Activated CD4-positive, CD25-positive, alpha-beta regulatory T cell treated with anti-CD3 and anti-CD28 coated beads, Interleukin-2, amount 50 U/mL, for 24 hours (primary cell): ENCODE results near the gene GRB2.
A peak's percentile ranks its signal among the peaks of the same experiment; 100 is the strongest.
"Not testable (repeated sequence)": the region's sequence is repeated elsewhere in the genome, so short reads cannot be mapped to it uniquely, and the experiment has no call there.

Source experiments
- ATAC-seq, 2 donors: fragments of 150-1000 bp; cut with Tn5 transposase; one replicate each; pipeline ENCODE4 v1.10.0; 2021; ENCODE audit warnings: mild to moderate bottlenecking in 1 of 2, moderate library complexity in 1 of 2

The GRB2 gene

GRCh38 chr17:75316253-75316652 is 89.2 kb downstream of the GRB2 start:
- ATAC-seq: peak; percentile 15 to 20

GRCh38 chr17:75315541-75316243 is 89.8 kb downstream of the GRB2 start:
- peak; percentile 45 to 67 for ATAC-seq

- peak in 1 of 2 donors; percentile 33 for ATAC-seq
These were observed 91.4 kb downstream of the GRB2 start for GRCh38 chr17:75313941-75314551.

- no peak for ATAC-seq
These were observed 96.5 kb downstream of the GRB2 start for GRCh38 chr17:75308732-75309629.

- no peak for ATAC-seq
These were observed 97.3 kb downstream of the GRB2 start for GRCh38 chr17:75307957-75308731.

- no peak for ATAC-seq
These were observed 103.8 kb downstream of the GRB2 start for GRCh38 chr17:75301502-75302206.

GRCh38 chr17:75301049-75301448 is 104.4 kb downstream of the GRB2 start:
- no peak for ATAC-seq

GRCh38 chr17:75300280-75300679 is 105.2 kb downstream of the GRB2 start:
- no peak for ATAC-seq

GRCh38 chr17:75295201-75296158 is 110.0 kb downstream of the GRB2 start:
- ATAC-seq: peak; percentile 70 to 73

GRCh38 chr17:75292810-75293448 is 112.5 kb downstream of the GRB2 start:
- ATAC-seq: not testable (repeated sequence)

GRCh38 chr17:75289832-75290337 is 115.6 kb downstream of the GRB2 start:
- peak; percentile 18 to 24 for ATAC-seq

GRCh38 chr17:75289115-75289831 is 116.2 kb downstream of the GRB2 start, which contains the start of gene SLC25A19:
TSS of gene SLC25A19 (minus strand) at chr17:75289433. CDS start at chr17:75286764, 2,669 bp downstream.
- ATAC-seq: peak; percentile 95 to 96

GRCh38 chr17:75288770-75289114 is 116.7 kb downstream of the GRB2 start:
- peak; percentile 9 to 14 for ATAC-seq

GRCh38 chr17:75288359-75288758 is 117.1 kb downstream of the GRB2 start:
- ATAC-seq: no peak

GRCh38 chr17:75287221-75287620 is 118.3 kb downstream of the GRB2 start:
- ATAC-seq: no peak

GRCh38 chr17:75285123-75285522 is 120.4 kb downstream of the GRB2 start:
- no peak for ATAC-seq

- ATAC-seq: not testable (repeated sequence)
These were observed 125.3 kb downstream of the GRB2 start for GRCh38 chr17:75280189-75280588.

GRCh38 chr17:75277664-75278071 is 127.8 kb downstream of the GRB2 start:
- ATAC-seq: no peak
